IPS-20b (cell line): ENCODE measurements around the gene YIPF3.

Source experiments
- H3K27ac ChIP-seq: one replicate; pipeline ENCODE4 v1.5.1; 2013; ENCODE audit warnings: low read length
- H3K27me3 ChIP-seq: 2 replicates; pipeline ENCODE4 v1.6.1; 2013; ENCODE audit warnings: mild to moderate bottlenecking, low read length, inconsistent platforms; ENCODE audit not compliant: insufficient read depth
- H3K36me3 ChIP-seq: 2 replicates; pipeline ENCODE4 v1.6.1; 2013; ENCODE audit warnings: low read depth, mild to moderate bottlenecking, inconsistent platforms, low read length, moderate library complexity; ENCODE audit not compliant: insufficient read depth
- H3K4me1 ChIP-seq: 2 replicates; pipeline ENCODE4 v1.6.1; 2013; ENCODE audit warnings: mild to moderate bottlenecking, control low read depth, inconsistent platforms, low read length, moderate library complexity; ENCODE audit not compliant: insufficient read depth
- H3K4me3 ChIP-seq: 2 replicates; pipeline ENCODE4 v1.5.1; 2013; ENCODE audit warnings: mild to moderate bottlenecking, low read length, inconsistent platforms
- H3K9ac ChIP-seq: 2 replicates; pipeline ENCODE4 v1.6.1; 2013; ENCODE audit warnings: low read depth, mild to moderate bottlenecking, inconsistent platforms, low read length, moderate library complexity
- H3K9me3 ChIP-seq: 2 replicates; pipeline ENCODE4 v1.6.1; 2013; ENCODE audit warnings: mild to moderate bottlenecking, low read depth, low read length, inconsistent platforms; ENCODE audit not compliant: insufficient read depth

The YIPF3 gene

DNA sequence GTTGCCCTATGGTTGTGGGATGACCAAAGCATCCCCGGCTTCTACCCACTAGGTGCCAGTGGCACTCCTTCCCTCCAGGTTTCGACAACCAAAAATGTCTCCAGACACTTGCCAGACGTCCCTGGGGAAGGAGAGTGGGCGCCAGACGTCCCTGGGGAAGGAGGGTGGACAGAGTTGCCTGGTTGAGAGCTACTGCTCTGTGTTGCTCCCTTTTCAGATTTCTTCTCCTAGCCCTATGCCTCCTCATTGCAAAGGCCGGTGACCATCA is 19.7 kb downstream of the YIPF3 start:
- no peak overlapping the region for H3K4me3 ChIP-seq
- H3K27ac ChIP-seq: no peak overlapping the region

GRCh38 chr6:43496370-43497128 is 20.2 kb downstream of the YIPF3 start:
- Histone ChIP-seq H3K9me3 (no peaks in the 10 kb centered on the region), H3K9ac (peak overlapping the region; percentile 42; the same call in 1 of the 2 replicates), H3K4me1 (peaks cover 17% of the 10 kb centered on the region), H3K36me3 (peaks cover 47% of the 10 kb centered on the region), H3K27me3 (no peaks in the 10 kb centered on the region), H3K27ac (no peak overlapping the region), H3K4me3 (no peak overlapping the region)

More for the DNA sequence above, 19.7 kb downstream of the YIPF3 start:
- peaks cover 17% of the 10 kb centered on the region for H3K4me1 ChIP-seq
- no peaks in the 10 kb centered on the region for H3K9me3 ChIP-seq
- H3K9ac ChIP-seq: no peak overlapping the region
- H3K36me3 ChIP-seq: peaks cover 53% of the 10 kb centered on the region
- no peaks in the 10 kb centered on the region for H3K27me3 ChIP-seq

DNA sequence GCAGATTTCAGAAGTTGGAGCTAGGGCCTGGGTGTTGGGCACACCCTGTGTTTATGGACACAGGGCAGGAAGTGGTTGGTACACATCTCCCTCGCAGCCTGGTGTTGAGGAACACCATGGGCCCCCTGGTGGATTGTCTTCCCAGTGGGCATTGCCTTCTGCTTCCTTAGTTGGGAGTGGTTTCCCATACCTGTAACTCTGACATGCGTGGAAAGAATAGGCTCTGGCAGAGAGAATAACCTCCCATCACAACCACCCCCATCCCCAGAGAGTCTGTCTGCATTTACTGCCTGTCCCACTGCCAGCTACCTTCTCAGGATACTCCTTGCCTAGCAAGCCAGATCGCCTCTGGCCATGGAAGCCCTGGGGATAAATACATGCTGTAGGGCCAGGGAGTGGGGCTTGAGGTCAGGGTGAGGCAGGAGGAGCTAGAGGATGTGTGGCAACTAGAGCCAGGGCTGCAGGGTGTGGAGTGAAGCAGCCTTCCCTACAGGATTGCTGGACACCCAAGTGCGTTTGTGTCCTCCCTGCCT is 21.3 kb downstream of the YIPF3 start:
- Histone ChIP-seq H3K9me3 (no peaks in the 10 kb centered on the region), H3K9ac (peak overlapping the region; percentile 42; the same call in 1 of the 2 replicates), H3K36me3 (peaks cover 37% of the 10 kb centered on the region), H3K4me3 (no peak overlapping the region), H3K27ac (no peak overlapping the region), H3K27me3 (no peaks in the 10 kb centered on the region), H3K4me1 (peaks cover 17% of the 10 kb centered on the region)

GRCh38 chr6:43494766-43495165 is 22.0 kb downstream of the YIPF3 start:
- Histone ChIP-seq H3K9ac (no peak overlapping the region), H3K27ac (no peak overlapping the region), H3K4me3 (no peak overlapping the region), H3K4me1 (peaks cover 17% of the 10 kb centered on the region), H3K9me3 (no peaks in the 10 kb centered on the region), H3K27me3 (no peaks in the 10 kb centered on the region), H3K36me3 (peaks cover 30% of the 10 kb centered on the region)

GRCh38 chr6:43494321-43494720 is 22.4 kb downstream of the YIPF3 start:
- no peak overlapping the region for H3K9ac ChIP-seq
- no peak overlapping the region for H3K4me3 ChIP-seq
- no peaks in the 10 kb centered on the region for H3K27me3 ChIP-seq
- H3K27ac ChIP-seq: no peak overlapping the region
- no peaks in the 10 kb centered on the region for H3K9me3 ChIP-seq
- H3K36me3 ChIP-seq: peaks cover 25% of the 10 kb centered on the region
- peaks cover 17% of the 10 kb centered on the region for H3K4me1 ChIP-seq

DNA sequence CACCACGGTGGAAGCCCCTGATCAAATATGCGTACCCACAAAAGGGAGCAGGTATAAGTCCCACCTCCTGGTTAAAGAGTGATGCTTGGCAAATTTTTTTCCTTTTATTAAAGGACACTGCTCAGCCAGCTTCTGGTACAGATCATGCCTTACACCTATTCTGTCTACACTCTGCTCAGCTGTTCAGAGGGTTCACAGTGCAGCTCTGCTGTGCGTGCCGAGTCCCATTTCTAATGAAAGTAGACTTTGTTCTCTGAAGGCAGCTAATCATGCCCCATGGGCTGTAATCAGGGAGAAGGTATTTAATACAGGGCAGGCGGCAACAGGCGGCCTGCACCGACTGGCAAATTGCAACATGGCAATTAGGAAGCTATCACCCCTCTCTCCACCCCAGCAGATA is 22.9 kb downstream of the YIPF3 start:
- Histone ChIP-seq H3K27me3 (no peaks in the 10 kb centered on the region), H3K4me1 (peaks cover 17% of the 10 kb centered on the region), H3K36me3 (peaks cover 20% of the 10 kb centered on the region), H3K4me3 (no peak overlapping the region), H3K27ac (no peak overlapping the region), H3K9me3 (no peaks in the 10 kb centered on the region), H3K9ac (no peak overlapping the region)

- H3K36me3 ChIP-seq: peaks cover 14% of the 10 kb centered on the region; the same call in 1 of the 2 replicates
- H3K27ac ChIP-seq: no peak overlapping the region
- H3K9me3 ChIP-seq: no peaks in the 10 kb centered on the region
- H3K4me1 ChIP-seq: peaks cover 17% of the 10 kb centered on the region
- no peak overlapping the region for H3K9ac ChIP-seq
- no peak overlapping the region for H3K4me3 ChIP-seq
- no peaks in the 10 kb centered on the region for H3K27me3 ChIP-seq
Observed at GRCh38 chr6:43493230-43493629, 23.5 kb downstream of the YIPF3 start.

DNA sequence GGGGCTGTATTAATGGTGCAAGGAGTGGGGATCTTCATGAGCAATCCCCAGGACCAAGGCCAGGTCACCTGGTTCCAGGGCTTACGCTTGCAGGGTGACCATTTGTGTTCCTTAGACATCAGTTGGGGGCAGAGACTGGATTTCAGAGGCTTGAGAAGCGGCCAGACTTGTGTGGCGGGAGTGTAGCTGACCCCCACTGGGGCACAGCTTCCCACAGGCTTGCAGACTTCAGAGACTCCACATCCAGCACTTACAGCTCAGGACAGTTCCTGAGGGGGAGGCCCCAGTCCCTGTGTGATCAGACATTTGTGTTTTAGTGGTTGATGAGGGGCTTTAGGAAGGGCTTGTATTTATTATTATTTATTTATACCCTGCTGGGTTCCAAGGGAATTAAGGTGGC is 24.1 kb downstream of the YIPF3 start:
- Histone ChIP-seq H3K4me1 (peaks cover 17% of the 10 kb centered on the region), H3K9ac (peak overlapping the region; percentile 18; the same call in 1 of the 2 replicates), H3K9me3 (no peaks in the 10 kb centered on the region), H3K4me3 (0 out of 2 replicates have a peak overlapping the region, but pooled peaks have one; percentile 17), H3K27me3 (no peaks in the 10 kb centered on the region), H3K27ac (no peak overlapping the region), H3K36me3 (peaks cover 9% of the 10 kb centered on the region; the same call in 1 of the 2 replicates)

GRCh38 chr6:43491750-43492661 is 24.7 kb downstream of the YIPF3 start:
- Histone ChIP-seq H3K4me1 (peaks cover 17% of the 10 kb centered on the region), H3K9ac (0 out of 2 replicates have a peak overlapping the region, but pooled peaks have one; percentile 18), H3K36me3 (peaks cover 4% of the 10 kb centered on the region; the same call in 1 of the 2 replicates), H3K27me3 (no peaks in the 10 kb centered on the region), H3K4me3 (0 out of 2 replicates have a peak overlapping the region, but pooled peaks have one; percentile 17), H3K27ac (no peak overlapping the region), H3K9me3 (no peaks in the 10 kb centered on the region)

GRCh38 chr6:43490523-43490939 is 26.2 kb downstream of the YIPF3 start:
- Histone ChIP-seq H3K9ac (no peak overlapping the region), H3K9me3 (no peaks in the 10 kb centered on the region), H3K27ac (no peak overlapping the region), H3K4me3 (no peak overlapping the region), H3K36me3 (peaks cover 11% of the 10 kb centered on the region; the same call in 1 of the 2 replicates), H3K27me3 (no peaks in the 10 kb centered on the region), H3K4me1 (peaks cover 11% of the 10 kb centered on the region)

DNA sequence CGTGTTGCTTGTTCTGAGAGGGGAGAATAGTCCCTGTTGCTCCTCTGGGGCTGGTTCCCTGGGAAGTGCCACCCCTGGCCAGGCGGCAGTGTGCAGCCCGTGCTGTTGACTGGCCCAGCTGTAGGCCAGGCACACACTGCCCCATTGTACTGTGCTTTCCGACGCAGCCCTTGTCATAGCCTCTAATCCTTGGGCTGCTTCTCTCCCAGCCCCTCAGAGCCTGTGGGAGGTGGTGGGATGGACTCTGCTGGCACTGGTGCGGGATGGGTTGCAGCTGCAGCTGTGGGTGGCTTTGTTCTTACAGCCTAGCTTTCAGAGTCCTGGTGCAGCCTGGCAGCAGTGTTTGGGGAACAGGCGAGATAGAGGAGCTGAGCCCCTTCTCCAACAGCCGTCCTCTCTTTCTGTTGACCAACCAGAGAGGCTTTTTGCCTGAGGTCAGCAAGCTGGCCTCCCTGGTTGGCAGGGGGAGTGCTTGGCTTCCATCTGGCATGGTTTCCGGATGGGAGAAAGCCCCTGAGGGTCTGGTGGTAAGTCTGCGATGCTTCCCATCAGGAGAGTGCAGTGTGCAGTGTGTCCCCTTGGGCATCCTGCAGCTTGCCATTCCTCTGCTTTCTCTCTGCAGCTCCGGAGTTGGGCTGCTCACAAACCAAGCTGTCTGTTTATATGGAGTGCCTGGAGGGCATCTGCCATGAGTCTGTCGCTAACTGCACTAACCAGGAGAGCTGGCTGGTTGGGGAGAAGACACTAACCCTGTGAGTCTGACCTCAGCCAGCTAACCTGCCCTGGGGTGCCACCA is 27.3 kb downstream of the YIPF3 start:
- H3K27me3 ChIP-seq: no peaks in the 10 kb centered on the region
- no peak overlapping the region for H3K27ac ChIP-seq
- no peak overlapping the region for H3K9ac ChIP-seq

More for the DNA sequence above, 27.3 kb downstream of the YIPF3 start:
- no peak overlapping the region for H3K4me3 ChIP-seq
- H3K9me3 ChIP-seq: no peaks in the 10 kb centered on the region
- H3K4me1 ChIP-seq: peaks cover 11% of the 10 kb centered on the region
- peaks cover 14% of the 10 kb centered on the region; the same call in 1 of the 2 replicates for H3K36me3 ChIP-seq
